ENCODE measurements around the gene EIF2B2.

EIF2B2 gene

GRCh38 chr14:75046899-75047298, 44.2 kb downstream of the EIF2B2 start:
- DNase-seq, result no peak

- DNase-seq, result no peak
Observed at GRCh38 chr14:75047506-75047905, 44.8 kb downstream of the EIF2B2 start.

- no peak for DNase-seq
Observed at GRCh38 chr14:75048101-75048500, 45.4 kb downstream of the EIF2B2 start.

- DNase-seq, result no peak
Observed at GRCh38 chr14:75049136-75049535, 46.4 kb downstream of the EIF2B2 start.

GRCh38 chr14:75049731-75050201, 47.0 kb downstream of the EIF2B2 start:
- no peak for DNase-seq

GRCh38 chr14:75050852-75051555, 48.3 kb downstream of the EIF2B2 start, which contains the start of gene MLH3:
TSS of gene MLH3 (minus strand) at chr14:75051467. CDS start at chr14:75049655, 1,812 bp downstream.
- DNase-seq, result peak; percentile 91

- no peak for DNase-seq
Observed at GRCh38 chr14:75051556-75051899, 48.8 kb downstream of the EIF2B2 start.

GRCh38 chr14:75053396-75054291, 50.9 kb downstream of the EIF2B2 start:
- no peak for DNase-seq

GRCh38 chr14:75054421-75054820, 51.7 kb downstream of the EIF2B2 start:
- DNase-seq, result no peak

GRCh38 chr14:75059642-75060041, 56.9 kb downstream of the EIF2B2 start:
- no peak for DNase-seq

GRCh38 chr14:75060420-75060819, 57.7 kb downstream of the EIF2B2 start:
- no peak for DNase-seq
